Stimulated activated CD8-positive, alpha-beta memory T cell treated with anti-CD3 and anti-CD28 coated beads, Interleukin-7, amount 100 ng/mL, for 24 hours (primary cell): Measurements from ENCODE around the gene SLC6A6.
A peak's percentile ranks its signal among the peaks of the same experiment; 100 is the strongest.
"Not testable (repeated sequence)": the region's sequence is repeated elsewhere in the genome, so short reads cannot be mapped to it uniquely, and the experiment has no call there.

ENCODE experiments used
- DNase-seq: peaks from one replicate; pipeline ENCODE4 v3.0.0-alpha.2; 2020; ENCODE audit warnings: low read depth

The SLC6A6 gene

GRCh38 chr3:14508966-14509795, 106.8 kb downstream of the SLC6A6 start:
- DNase-seq, result peak; percentile 68

GRCh38 chr3:14509796-14510100, 107.3 kb downstream of the SLC6A6 start:
- no peak for DNase-seq

GRCh38 chr3:14510838-14511622, 108.6 kb downstream of the SLC6A6 start:
- DNase-seq, result no peak

- DNase-seq, result no peak
These were observed 109.3 kb downstream of the SLC6A6 start for GRCh38 chr3:14511623-14512280.

- no peak for DNase-seq
These were observed 110.0 kb downstream of the SLC6A6 start for GRCh38 chr3:14512281-14512941.

GRCh38 chr3:14512942-14513327, 110.5 kb downstream of the SLC6A6 start:
- DNase-seq, result no peak

- DNase-seq, result no peak
These were observed 111.3 kb downstream of the SLC6A6 start for GRCh38 chr3:14513566-14514322.

- DNase-seq, result no peak
These were observed 111.9 kb downstream of the SLC6A6 start for GRCh38 chr3:14514323-14514720.

GRCh38 chr3:14515526-14515925, 113.1 kb downstream of the SLC6A6 start:
- DNase-seq, result not testable (repeated sequence)

- no peak for DNase-seq
These were observed 114.4 kb downstream of the SLC6A6 start for GRCh38 chr3:14516738-14517345.

GRCh38 chr3:14517601-14518431, 115.4 kb downstream of the SLC6A6 start:
- no peak for DNase-seq

GRCh38 chr3:14518432-14518802, 116.0 kb downstream of the SLC6A6 start:
- no peak for DNase-seq

GRCh38 chr3:14518893-14519292, 116.5 kb downstream of the SLC6A6 start:
- DNase-seq, result no peak

GRCh38 chr3:14519406-14519805, 117.0 kb downstream of the SLC6A6 start:
- DNase-seq, result no peak

- DNase-seq, result no peak
These were observed 117.7 kb downstream of the SLC6A6 start for GRCh38 chr3:14520149-14520548.

- DNase-seq, result no peak
These were observed 118.6 kb downstream of the SLC6A6 start for GRCh38 chr3:14520967-14521366.

GRCh38 chr3:14521611-14522010, 119.2 kb downstream of the SLC6A6 start:
- DNase-seq, result no peak

GRCh38 chr3:14522129-14522691, 119.8 kb downstream of the SLC6A6 start:
- DNase-seq, result no peak

GRCh38 chr3:14522768-14523167, 120.4 kb downstream of the SLC6A6 start:
- DNase-seq, result no peak

GRCh38 chr3:14523792-14524191, 121.4 kb downstream of the SLC6A6 start:
- no peak for DNase-seq
